HG03060 (cell line): ENCODE results near the gene HAT1.

Experiments
- ATAC-seq: cut with Tn5 transposase; IDR thresholded peaks from one replicate; pipeline ENCODE4 v1.9.1; 2021; ENCODE audit warnings: low read depth, moderate number of reproducible peaks; ENCODE audit not compliant: unreplicated experiment

The HAT1 gene

DNA sequence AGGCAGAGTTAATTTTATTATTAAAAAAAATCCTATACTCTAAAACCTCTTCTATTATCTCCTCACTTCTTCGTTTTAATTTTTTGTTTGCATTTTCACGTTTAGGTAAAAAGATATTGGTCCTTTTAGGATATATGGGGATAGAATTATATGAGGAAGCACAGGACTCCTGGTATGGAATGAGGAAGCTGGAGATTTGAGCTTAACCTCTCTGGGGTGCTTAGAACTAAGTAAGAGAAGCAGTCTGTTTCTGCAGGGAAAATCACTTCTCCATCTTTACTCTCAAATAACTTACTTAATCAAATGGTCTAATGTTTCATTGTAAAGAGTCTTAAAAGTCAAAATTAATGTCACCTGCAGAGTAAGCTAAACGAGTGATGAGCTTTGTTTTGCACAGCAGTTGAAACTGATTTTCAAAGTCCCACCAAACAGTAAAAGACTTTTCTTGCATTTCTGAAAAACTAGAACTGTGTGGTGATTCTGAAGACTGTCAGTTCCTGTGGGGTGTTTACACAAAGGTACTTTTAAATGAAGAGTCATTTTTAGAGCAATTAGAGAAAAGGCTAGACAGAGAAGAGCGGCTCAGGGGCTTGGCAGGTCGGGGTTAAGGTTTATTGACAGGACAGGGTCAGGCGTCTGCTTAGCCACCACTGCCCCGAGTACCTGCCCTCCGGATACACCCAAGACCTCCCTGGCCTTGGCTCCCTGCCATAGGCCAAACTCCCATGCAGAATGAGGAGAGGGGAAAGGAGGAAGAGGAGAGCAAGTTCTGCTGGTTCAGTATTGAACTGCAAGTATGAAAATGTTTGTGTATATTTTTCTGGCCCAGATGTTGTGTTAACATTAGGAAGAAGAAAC lies 99.0 kb downstream of the HAT1 start:
- ATAC-seq: no peak

DNA sequence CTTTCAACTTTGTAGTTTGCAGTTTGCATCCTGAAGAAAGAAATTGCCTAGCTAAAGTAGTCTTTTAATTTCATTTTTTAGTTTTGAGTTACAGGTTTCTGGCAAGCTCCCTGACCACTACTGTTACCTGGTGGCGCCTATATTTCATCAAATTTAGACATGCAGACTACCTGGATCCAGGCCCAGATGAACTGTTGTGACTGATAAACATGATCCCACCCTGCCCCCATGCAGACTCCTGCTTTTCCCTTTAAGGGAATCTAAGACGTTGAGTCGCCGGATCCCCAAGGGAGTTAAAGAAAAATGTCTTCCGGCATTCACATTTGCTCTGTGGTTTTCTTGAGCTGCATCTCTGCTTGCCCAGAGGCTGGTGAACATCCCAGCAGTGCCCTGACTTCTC lies 99.7 kb downstream of the HAT1 start:
- ATAC-seq: no peak

DNA sequence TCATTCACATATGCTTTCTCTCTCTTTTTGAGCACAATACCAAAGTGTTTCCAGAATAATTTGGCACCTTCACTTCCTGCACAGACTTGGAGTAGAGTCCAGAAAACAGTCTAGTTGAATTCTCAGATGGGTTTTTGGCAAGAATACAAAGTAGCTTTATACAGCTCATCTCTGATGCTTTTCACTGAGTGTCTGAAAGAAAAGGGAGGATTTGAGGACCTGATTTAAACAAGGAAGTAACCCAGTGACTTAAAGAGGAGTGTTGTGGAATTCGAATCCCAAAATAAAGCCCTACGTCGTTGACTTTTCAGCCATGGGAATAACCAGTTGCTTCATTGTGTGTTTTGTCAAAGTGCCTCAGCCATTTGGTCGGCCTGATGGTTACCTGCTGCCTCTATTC lies 109.3 kb downstream of the HAT1 start:
- ATAC-seq: no peak
